ENCODE data around the gene SFN.

GRCh38 chr1:26874896-26875295 lies 11.9 kb downstream of the SFN start:
- TF ChIP-seq, protein P1, sequence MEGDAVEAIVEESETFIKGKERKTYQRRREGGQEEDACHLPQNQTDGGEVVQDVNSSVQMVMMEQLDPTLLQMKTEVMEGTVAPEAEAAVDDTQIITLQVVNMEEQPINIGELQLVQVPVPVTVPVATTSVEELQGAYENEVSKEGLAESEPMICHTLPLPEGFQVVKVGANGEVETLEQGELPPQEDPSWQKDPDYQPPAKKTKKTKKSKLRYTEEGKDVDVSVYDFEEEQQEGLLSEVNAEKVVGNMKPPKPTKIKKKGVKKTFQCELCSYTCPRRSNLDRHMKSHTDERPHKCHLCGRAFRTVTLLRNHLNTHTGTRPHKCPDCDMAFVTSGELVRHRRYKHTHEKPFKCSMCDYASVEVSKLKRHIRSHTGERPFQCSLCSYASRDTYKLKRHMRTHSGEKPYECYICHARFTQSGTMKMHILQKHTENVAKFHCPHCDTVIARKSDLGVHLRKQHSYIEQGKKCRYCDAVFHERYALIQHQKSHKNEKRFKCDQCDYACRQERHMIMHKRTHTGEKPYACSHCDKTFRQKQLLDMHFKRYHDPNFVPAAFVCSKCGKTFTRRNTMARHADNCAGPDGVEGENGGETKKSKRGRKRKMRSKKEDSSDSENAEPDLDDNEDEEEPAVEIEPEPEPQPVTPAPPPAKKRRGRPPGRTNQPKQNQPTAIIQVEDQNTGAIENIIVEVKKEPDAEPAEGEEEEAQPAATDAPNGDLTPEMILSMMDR (IDR thresholded peaks at IDR 0.05) = no peak
- no peak for TF ChIP-seq POLR2A (IDR thresholded peaks at IDR 0.05)

Measured in esophagus squamous epithelium (tissue), 4 donors.